GM12801 (cell line): ENCODE data around the gene FNDC3B.

Experiments
- TF ChIP-seq, protein P1 (sequence below): IDR thresholded peaks from one replicate; pipeline ENCODE4 v1.5.1; 2011; ENCODE audit warnings: control low read depth; ENCODE audit not compliant: insufficient read length; ENCODE audit errors: extremely low read depth

Gene FNDC3B

DNA sequence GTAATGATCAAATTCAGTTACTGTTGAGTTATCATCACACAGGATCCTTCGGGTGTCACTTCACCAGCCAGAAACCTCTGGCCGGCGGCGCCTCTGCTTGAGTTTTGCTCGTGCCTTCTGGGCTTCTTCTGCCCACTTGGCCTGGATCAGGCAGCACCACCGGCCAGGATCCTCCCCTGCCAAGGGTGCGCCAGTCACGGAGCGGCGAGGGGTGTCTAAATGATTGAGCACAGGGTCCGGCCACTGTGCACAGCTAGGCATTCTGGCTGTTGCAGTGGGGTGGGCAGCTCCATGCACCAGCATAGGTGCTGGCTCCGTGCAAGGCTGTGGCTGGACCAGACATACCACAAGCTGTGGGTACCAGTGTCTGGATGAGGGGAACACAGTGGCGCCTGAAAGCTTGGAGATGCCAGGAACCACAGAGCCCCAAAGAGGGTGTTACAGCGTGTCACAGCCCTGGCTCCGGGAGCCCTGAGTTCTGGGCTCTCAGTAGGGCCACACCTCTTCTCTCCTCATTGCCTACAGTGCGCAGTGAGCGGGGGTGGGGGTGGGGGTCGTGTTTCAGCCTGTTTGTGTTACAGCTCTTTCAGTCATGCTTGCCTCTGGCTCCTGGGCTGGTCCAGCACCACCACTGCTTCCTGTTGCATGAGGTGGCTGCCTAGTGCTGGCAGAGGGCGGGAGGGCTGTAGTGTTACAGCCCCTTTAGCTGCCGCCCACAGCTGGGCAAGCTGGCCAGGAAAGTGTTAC, 169.4 kb downstream of the FNDC3B start:
- TF ChIP-seq, protein P1, sequence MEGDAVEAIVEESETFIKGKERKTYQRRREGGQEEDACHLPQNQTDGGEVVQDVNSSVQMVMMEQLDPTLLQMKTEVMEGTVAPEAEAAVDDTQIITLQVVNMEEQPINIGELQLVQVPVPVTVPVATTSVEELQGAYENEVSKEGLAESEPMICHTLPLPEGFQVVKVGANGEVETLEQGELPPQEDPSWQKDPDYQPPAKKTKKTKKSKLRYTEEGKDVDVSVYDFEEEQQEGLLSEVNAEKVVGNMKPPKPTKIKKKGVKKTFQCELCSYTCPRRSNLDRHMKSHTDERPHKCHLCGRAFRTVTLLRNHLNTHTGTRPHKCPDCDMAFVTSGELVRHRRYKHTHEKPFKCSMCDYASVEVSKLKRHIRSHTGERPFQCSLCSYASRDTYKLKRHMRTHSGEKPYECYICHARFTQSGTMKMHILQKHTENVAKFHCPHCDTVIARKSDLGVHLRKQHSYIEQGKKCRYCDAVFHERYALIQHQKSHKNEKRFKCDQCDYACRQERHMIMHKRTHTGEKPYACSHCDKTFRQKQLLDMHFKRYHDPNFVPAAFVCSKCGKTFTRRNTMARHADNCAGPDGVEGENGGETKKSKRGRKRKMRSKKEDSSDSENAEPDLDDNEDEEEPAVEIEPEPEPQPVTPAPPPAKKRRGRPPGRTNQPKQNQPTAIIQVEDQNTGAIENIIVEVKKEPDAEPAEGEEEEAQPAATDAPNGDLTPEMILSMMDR: no peak

DNA sequence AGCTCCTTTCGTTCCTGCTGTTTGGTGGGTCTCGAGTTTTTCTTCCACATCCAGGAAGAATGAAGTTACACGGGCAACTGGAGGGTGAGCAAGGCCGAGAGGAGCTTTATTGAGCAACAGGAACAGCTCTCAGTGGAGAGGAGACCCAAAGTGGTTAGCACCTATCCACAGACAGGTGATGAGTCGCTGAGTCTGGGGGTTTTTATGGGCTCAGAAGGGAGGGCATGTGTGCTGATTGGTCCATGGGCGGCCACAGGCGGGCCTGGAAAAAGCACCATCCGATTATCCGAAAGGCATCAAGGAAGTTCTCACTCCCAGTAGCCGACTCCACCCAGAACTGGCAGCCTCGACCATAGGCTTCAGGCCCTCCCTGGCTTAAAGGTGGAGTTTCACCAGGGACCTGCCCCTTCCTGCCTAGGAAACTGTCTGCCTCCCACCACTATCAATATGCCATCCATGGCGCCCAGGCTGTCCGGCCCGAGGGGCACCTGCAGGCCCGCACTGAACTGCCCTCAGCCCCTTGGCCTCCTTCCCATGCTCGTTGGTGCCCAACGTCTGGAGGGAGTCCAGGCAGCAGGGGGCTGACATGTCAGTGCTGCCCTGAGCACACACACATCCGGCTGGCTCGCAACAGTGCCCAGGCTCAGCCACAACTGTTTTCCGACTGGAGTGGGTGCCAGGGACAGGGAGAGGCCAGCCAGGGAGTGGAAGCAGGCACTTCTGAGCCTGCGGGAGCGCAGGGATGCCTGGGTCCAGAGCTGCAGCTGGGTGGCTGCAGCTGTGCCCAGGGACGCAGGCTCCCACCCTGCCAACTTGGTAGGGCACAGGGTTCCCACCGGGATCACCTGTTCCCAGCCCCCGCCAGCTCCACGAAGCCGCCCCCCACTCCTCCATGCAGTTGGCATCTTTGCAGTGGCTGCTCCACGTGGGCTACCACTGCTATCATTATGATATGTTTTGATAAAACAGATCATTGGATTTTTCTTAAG, 170.2 kb downstream of the FNDC3B start:
- TF ChIP-seq, protein P1: no peak

DNA sequence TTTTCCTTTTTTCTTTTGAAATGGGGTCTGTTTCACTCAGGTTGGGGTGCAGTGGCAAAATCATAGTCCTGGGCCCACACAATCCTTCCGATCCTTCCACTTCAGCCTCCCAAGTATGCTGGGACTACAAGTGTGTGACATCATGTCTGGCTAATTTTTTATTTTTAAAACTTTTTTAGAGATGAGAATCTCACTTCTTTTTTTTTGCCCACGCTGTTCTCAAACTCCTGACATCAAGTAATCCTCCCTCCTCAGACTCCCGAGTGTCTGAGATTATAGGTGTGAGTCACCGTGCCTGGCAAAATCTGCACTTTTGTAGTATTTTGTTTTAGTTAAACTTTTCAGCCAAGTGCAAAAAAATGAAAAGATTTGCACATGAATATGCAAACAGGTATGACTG, 171.0 kb downstream of the FNDC3B start:
- TF ChIP-seq, protein P1: no peak

DNA sequence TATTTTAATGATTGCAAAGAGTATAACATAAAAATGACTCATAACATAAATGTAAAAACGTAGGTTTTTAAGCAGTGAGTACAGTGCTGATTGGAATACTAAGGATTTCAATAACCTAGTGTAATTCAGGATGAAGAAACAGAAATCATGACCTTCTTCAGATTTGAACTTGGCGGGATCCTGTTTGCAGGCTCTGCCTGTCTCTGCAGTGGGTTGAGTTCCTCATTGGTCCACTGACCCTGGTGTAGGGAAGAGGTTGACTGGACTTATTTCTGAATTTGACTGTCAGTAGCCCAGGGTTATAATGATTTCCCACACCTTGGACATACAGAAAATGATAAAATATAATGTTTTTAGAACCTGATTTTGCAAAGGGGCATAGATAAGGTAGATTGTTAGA, 171.7 kb downstream of the FNDC3B start:
- TF ChIP-seq, protein P1: no peak

DNA sequence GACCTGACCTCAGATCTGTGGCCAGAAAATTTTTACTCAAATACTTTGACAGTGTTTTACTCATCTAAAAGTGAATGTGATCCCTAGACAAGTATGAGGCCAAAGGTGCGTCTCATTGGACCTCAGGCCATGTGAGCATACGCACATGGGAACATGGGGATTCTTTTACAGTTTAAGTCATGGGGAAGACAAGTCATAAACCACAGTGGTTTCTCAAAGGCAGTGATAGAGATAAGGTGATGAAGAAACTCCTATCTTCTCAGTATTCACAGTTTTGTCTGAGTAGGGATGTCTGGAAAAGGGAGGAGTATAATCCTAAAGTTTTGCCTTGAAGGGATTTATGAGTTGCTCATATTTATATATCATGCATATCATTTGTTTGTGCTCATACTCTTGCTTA, 173.8 kb downstream of the FNDC3B start:
- TF ChIP-seq, protein P1: no peak

DNA sequence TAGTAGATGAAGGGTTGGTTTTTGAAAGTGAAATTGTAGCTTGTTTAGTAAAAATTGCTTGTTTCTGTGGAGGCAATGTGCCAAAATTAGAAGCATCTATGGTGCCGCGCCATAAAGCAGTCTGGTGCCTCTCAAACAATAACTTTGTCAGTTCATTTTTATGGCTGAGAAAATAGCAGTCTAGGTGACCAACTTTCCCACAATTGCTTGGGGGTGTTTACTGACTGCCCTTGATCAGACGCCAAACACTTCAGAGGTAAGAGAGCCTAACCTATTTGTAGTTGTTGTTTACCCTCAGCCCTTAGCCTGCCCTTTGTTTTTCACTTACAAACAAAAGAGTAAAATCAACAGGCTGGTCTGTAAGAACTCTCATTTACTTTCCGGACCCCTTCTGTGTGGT, 174.5 kb downstream of the FNDC3B start:
- TF ChIP-seq, protein P1: no peak

DNA sequence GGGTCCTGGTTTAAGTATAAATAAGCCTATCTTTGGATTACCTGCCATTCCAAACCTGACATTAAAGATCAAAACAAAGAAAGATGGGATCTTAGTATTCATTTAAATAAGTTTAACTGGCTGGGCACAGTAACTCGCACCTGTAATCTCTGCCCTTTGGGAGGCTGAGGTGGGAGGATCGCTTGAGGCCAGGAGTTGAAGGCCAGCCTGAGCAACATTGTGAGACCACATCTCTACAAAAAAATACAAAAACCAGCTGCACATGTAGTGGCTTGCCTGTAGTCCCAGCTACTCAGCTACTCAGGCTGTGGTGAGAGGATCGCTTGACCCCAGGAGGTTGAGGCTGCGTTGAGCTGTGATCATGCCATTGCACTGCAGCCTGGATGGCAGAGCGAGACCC, 176.9 kb downstream of the FNDC3B start:
- TF ChIP-seq, protein P1: no peak
